Activated T-helper 2 cell treated with anti-CD3 and anti-CD28 coated beads, Interferon-gamma antibody, Interleukin-2, Interleukin-4, amounts not matched to agents 10 μg/mL and 5 μg/mL and 100 μg/mL, durations not matched to agents 14 hours and 24 hours and 36 hours (primary cell): ENCODE measurements around the gene DTX4. TPM values are rescaled to one million over a fixed set of nuclear protein-coding genes. Genes with fewer than 3 reads are reported as not detected.

Experiments used
- DNase-seq: peaks from one replicate; pipeline ENCODE4 v3.0.0; 2021; ENCODE audit warnings: low spot score
- H3K27ac Mint-ChIP-seq: one replicate; pipeline ENCODE4 v1.8.0; 2021; ENCODE audit warnings: mixed read lengths
- H3K27me3 Mint-ChIP-seq: one replicate; pipeline ENCODE4 v1.8.0; 2021; ENCODE audit warnings: low read depth, mixed read lengths
- H3K36me3 Mint-ChIP-seq: one replicate; pipeline ENCODE4 v1.8.0; 2021; ENCODE audit warnings: low read depth, mixed read lengths
- H3K4me1 Mint-ChIP-seq: one replicate; pipeline ENCODE4 v1.8.0; 2021; ENCODE audit warnings: low read depth, mixed read lengths
- H3K4me3 Mint-ChIP-seq: one replicate; pipeline ENCODE4 v1.8.0; 2021; ENCODE audit warnings: low read depth, mild to moderate bottlenecking, moderate library complexity, mixed read lengths
- H3K9me3 Mint-ChIP-seq: one replicate; pipeline ENCODE4 v1.8.0; 2021; ENCODE audit warnings: mixed read lengths
- intact Hi-C: fragments of 100-400 bp; cut with micrococcal nuclease; formaldehyde crosslinking; loops from one replicate; pipeline ENCODE4 v1.15.1; 2023
- total RNA-seq: library from RNA; stranded (reverse); gene quantifications from 2 replicates; pipeline ENCODE4 v1.2.3, GENCODE V29; 2022

The DTX4 gene
- total RNA-seq, 1 donor from 2014 or later, result 0.68 TPM

DNA sequence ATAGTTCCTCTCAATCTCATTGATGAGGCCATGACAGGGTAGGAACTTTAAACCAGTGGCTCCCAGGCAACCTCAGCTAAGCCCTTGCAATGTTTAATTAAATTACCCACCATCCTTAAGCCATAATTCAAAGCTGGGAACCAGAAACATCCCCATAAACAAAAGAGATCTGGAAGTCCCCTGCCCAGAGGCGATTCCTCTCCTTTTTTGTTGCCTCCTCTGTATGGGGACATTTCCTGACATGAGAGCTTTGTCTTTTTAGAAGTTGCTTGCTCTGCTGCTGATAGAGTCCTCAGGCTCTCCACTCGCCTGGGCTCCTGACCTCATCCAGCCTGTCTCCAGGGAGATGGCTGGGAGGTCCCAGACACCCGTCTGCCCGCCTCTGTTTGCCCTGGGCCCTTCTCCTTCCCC is 3.2 kb downstream of the DTX4 start:
- Mint-ChIP-seq H3K36me3 (no peaks in the 10 kb centered on the region), H3K4me3 (no peak overlapping the region), H3K9me3 (peaks cover 6% of the 10 kb centered on the region), H3K27me3 (peaks cover 50% of the 10 kb centered on the region), H3K27ac (no peak overlapping the region), H3K4me1 (peaks cover 11% of the 10 kb centered on the region)
- intact Hi-C loops, result no loop called here
- DNase-seq, result no peak

DNA sequence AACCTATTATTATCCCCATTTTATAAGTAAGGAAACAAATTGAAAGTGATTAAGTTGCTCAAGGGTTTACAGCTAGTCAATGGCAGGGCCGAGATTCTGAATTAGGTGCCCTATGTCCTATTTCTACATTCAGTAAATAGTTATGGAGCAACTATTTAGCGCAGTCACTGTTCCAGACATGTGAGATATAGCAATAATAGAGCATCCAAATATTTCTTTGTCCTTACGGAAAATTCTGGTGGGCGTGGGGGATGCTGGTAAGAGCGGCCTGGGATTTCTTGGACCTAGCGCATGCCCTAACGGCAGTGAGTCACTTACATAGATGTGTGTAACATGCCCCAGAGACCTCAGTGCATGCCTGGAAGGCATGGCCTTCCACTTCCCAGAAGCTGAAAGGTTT is 4.4 kb downstream of the DTX4 start:
- peaks cover 6% of the 10 kb centered on the region for H3K9me3 Mint-ChIP-seq
- H3K27me3 Mint-ChIP-seq, result peaks cover 53% of the 10 kb centered on the region
- H3K36me3 Mint-ChIP-seq, result no peaks in the 10 kb centered on the region
- intact Hi-C loops, result no loop called here
- DNase-seq, result no peak
- no peak overlapping the region for H3K27ac Mint-ChIP-seq
- no peak overlapping the region for H3K4me3 Mint-ChIP-seq
- H3K4me1 Mint-ChIP-seq, result peaks cover 11% of the 10 kb centered on the region

DNA sequence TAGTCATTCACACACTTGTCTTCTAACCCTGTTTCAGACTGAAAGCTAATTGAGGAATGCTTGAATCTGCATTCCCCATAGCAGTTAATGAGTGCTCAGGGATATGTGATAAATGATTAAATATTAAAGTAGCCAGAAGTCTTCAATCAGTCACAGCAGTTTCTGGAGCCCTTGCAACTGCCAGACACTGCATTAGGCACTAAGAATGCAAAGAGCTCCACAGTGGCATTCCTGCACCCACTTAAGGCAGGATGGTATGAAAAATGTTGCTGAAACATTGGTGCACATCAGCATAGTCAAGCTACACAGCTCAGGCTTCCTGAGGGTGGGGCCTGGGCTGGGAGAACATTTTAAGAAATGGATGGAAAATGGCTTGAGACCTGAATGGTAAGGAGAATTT is 6.5 kb downstream of the DTX4 start:
- no peak for DNase-seq
- H3K27ac Mint-ChIP-seq, result no peak overlapping the region
- no peaks in the 10 kb centered on the region for H3K36me3 Mint-ChIP-seq
- no peak overlapping the region for H3K4me3 Mint-ChIP-seq
- peaks cover 4% of the 10 kb centered on the region for H3K4me1 Mint-ChIP-seq
- intact Hi-C loops, result no loop called here
- H3K27me3 Mint-ChIP-seq, result peaks cover 45% of the 10 kb centered on the region
- H3K9me3 Mint-ChIP-seq, result peaks cover 6% of the 10 kb centered on the region

DNA sequence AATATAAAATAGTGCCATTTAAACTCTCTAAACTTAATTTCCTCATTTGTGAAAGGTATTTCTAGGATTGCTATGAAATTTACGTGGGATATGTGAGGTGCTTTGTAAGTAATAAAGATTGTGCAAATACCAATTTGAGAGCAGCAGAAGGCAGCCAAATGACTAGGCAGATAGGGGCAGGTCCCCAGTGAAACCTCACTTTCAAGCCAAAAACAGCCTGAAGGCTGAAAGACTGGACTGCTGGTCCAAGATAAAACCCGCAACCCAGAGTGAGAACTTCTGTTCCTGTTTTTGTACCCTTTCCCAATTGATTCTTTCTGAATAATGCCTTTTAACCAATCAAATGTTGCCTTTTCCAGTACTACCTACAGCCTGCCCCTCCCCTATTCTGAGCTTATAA is 7.2 kb downstream of the DTX4 start:
- H3K9me3 Mint-ChIP-seq, result peaks cover 6% of the 10 kb centered on the region
- intact Hi-C loops, result no loop called here
- DNase-seq, result no peak
- H3K4me1 Mint-ChIP-seq, result peaks cover 2% of the 10 kb centered on the region
- H3K36me3 Mint-ChIP-seq, result no peaks in the 10 kb centered on the region
- no peak overlapping the region for H3K4me3 Mint-ChIP-seq
- no peak overlapping the region for H3K27ac Mint-ChIP-seq
- H3K27me3 Mint-ChIP-seq, result peaks cover 38% of the 10 kb centered on the region

DNA sequence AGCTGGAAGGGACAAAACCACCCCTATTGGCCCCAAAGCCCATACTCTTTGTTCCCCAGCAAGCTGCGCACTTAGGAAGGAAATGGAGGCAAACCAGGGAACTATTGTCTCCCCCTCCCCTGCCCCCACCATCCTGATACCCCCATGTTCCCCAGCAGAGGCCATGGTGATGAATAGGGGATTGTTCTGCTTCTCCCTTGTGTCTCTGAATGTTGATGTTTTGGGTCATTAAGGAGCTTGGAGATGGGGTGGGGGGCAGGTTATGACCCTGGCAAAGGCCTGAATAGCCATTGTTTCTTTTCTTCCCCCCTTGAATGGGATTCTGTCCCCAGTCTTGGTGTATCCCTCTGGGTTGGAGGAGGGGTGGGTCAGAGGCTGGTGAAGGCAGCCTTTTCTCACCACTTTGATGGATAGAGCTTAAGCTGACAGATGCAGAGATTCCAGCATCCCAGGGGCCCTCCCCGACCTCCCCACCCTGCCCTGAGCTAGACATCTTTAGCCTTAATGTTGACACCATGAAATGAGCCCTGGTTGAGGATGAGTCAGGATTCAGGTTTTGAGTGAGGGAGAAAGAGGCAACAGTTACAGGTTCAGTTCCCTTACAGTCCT is 8.3 kb downstream of the DTX4 start:
- intact Hi-C loops, result no loop called here

DNA sequence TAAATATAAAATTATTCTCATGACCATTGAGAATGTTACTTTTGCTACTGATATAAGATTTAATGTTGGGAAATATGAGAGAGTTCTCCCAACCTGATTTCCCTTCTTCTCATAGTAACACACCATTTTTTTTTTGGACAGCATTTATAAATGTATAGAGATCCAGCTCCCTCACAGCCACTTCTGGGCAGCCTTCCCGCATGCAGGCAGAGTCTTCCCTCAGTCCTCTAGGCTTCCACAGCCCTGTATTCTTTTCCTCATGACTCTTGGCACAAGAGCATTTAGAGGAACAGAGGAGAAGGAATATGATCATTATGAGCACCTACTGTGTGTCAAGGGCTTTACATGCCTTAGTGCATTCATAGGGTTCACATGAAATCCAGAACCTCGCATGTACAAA is 9.0 kb downstream of the DTX4 start:
- no peaks in the 10 kb centered on the region for H3K36me3 Mint-ChIP-seq
- intact Hi-C loops, result no loop called here
- H3K27ac Mint-ChIP-seq, result no peak overlapping the region
- H3K4me3 Mint-ChIP-seq, result no peak overlapping the region
- no peaks in the 10 kb centered on the region for H3K4me1 Mint-ChIP-seq
- no peak for DNase-seq
- peaks cover 6% of the 10 kb centered on the region for H3K9me3 Mint-ChIP-seq
- H3K27me3 Mint-ChIP-seq, result peaks cover 23% of the 10 kb centered on the region

More for the DNA sequence above, 8.3 kb downstream of the DTX4 start:
- no peak for DNase-seq
- Mint-ChIP-seq H3K4me1 (no peaks in the 10 kb centered on the region), H3K27me3 (peaks cover 28% of the 10 kb centered on the region), H3K36me3 (no peaks in the 10 kb centered on the region), H3K9me3 (peaks cover 6% of the 10 kb centered on the region), H3K27ac (no peak overlapping the region), H3K4me3 (no peak overlapping the region)

DNA sequence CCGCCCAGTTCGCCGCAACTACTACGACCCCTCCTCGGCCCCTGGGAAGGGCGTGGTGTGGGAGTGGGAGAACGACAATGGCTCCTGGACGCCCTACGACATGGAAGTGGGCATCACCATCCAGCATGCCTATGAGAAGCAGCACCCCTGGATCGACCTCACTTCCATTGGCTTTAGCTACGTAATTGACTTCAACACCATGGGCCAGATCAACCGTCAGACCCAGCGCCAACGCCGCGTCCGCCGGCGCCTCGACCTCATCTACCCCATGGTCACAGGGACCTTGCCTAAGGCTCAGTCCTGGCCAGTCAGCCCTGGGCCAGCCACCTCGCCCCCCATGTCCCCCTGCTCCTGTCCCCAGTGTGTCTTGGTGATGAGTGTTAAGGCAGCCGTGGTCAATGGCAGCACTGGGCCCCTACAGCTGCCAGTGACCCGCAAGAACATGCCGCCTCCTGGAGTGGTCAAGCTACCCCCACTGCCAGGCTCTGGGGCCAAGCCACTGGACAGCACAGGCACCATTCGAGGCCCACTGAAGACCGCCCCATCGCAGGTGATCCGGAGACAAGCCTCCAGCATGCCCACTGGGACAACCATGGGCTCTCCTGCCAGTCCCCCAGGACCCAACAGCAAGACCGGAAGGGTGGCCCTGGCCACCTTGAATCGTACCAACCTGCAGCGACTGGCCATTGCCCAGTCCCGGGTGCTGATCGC is 10.0 kb downstream of the DTX4 start:
- Mint-ChIP-seq H3K27ac (no peak overlapping the region), H3K9me3 (peaks cover 6% of the 10 kb centered on the region), H3K4me3 (no peak overlapping the region), H3K4me1 (peaks cover 2% of the 10 kb centered on the region), H3K36me3 (no peaks in the 10 kb centered on the region), H3K27me3 (peaks cover 18% of the 10 kb centered on the region)
- DNase-seq, result no peak
- intact Hi-C loops, result no loop called here

DNA sequence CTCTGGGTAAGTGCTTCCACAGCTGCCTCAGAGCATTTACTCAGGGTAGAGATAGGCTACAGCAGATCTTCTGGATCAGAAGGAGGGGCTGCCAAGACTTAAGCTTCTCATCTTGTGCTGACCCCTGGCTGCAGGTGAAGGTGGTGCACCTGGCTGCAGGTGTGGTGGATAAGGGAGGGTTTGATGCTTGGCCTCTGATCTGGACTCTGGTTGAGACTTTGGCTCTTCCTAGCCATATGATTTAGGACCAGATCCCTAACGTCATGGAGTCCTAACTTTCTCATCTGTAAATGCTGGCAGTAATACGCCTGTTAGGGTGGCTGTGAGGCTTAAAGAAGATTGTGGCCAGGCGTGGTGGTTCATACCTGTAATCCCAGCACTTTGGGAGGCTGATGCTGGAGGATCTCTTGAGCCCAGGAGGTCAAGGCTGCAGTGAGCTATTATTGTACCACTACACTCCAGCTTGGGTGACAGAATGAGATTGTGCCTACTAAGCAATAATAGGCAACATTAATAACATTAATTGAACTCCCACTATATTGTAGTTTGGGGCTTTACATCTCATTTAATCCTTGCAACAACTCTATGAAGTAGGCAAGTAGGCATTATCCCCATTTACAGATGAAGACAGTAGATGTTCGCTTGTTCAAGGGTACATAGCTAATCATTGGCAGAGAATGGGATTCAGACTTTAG is 10.7 kb downstream of the DTX4 start:
- Mint-ChIP-seq H3K4me1 (peaks cover 2% of the 10 kb centered on the region), H3K36me3 (no peaks in the 10 kb centered on the region), H3K27ac (no peak overlapping the region), H3K27me3 (peaks cover 12% of the 10 kb centered on the region), H3K4me3 (no peak overlapping the region), H3K9me3 (peaks cover 6% of the 10 kb centered on the region)
- no peak for DNase-seq
- intact Hi-C loops, result no loop called here

DNA sequence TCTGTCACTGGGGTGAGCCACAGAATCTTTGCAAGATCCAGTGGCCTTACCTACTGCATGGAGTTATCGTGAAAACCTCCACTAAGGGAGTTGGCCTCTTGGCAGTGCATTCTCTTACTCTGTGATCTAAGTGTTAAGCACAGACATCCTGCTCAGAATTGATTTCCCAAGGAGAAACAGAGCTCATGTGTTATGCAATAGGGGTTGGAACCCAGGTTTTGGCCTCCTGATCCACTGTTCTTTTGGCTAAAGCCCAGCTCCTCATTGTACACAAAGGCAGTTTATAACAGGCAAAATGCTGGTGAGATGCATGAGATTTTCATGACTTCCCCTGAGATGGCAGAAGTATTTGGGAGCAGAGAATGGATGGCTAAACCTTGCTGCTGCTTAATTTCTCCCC is 11.8 kb downstream of the DTX4 start:
- Mint-ChIP-seq H3K9me3 (peaks cover 6% of the 10 kb centered on the region), H3K27me3 (peaks cover 10% of the 10 kb centered on the region), H3K36me3 (no peaks in the 10 kb centered on the region), H3K4me1 (peaks cover 2% of the 10 kb centered on the region), H3K4me3 (no peak overlapping the region), H3K27ac (no peak overlapping the region)
- DNase-seq, result no peak
- intact Hi-C loops, result no loop called here

DNA sequence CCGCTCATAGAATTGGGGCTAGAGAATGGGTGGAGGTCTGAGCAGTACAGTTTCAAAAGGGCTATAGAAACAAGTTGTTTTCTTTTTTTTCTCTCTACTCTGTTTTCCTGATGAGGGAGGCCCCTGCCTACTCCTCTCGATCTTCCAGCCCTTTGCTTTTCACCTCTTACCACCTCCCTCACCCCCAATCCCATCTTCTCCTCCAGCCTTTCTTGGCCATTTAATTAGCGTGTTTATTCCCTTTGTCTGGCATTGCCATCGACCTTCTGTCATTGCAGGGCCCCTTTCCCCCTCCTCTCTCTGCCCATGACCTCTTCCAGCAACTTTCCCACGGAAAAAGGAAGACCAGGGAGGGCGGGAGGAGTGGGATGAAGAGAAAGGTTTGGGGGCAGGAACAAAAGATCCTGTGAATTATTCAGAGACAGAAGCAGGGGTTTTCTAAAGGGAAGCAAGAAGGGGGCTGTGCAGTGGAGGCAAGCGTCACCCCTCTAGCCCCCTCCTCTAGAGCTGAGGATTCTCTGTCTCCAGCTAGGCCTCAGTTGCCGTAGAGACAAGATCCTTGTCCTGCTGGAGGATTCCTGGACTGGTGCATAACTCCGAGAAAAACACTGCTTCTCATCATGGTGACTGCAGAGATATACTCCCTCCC is 12.9 kb downstream of the DTX4 start:
- Mint-ChIP-seq H3K27me3 (peaks cover 8% of the 10 kb centered on the region), H3K4me3 (no peak overlapping the region), H3K27ac (no peak overlapping the region), H3K9me3 (peaks cover 1% of the 10 kb centered on the region), H3K4me1 (peaks cover 2% of the 10 kb centered on the region), H3K36me3 (no peaks in the 10 kb centered on the region)
- intact Hi-C loops, result no loop called here
- DNase-seq, result no peak

DNA sequence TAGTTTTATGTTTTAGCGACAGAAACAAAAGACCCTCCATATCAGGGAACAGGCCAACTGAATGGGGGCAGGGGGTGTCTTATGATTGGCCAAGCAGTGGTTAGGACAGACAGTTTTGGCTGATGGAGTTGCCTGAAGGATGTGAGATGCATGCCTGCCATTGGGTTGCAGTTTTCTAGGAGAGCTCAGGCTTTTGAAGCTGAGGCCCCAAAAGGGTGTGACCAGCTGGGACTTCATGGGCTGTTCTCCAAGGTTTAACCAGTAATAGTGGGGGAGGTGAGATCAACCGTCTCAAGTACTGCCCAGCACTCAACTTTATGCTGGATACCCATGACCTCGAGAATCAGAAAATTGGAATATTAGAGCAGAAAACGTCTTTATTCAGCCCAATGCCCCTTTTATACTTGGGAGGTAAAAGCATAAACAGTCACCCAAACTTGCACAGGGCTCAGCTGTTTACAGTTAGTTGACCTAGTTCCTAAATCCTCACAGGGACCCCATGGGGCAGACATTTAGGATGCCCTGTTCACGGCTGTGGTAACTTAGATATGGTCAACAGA is 13.5 kb downstream of the DTX4 start:
- intact Hi-C loops, result no loop called here
- Mint-ChIP-seq H3K27ac (no peak overlapping the region), H3K4me3 (no peak overlapping the region), H3K4me1 (peaks cover 2% of the 10 kb centered on the region), H3K27me3 (peaks cover 8% of the 10 kb centered on the region), H3K9me3 (no peaks in the 10 kb centered on the region), H3K36me3 (no peaks in the 10 kb centered on the region)
- no peak for DNase-seq

DNA sequence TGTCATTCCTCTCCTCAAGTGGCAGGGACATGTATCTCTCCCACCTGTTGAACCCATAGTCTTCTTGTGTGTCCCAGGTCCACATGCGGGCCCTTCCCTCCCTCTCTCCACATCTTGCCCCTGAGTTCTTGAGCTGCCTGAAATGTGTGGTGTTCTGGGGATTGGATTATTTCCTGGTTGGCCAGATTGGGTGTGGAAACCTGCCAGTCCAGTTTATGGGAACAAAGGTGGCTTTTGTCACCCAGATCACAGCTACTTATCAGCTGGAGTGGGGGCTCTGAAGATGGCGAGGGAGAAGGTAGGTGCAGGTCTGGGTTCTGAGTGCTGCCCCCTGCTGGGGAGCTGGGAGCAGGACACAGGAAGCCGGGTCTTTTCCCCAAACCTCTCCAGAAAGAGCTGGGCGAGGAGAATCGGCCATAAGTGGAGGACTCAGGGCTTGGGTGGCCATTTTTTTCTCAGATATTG is 14.2 kb downstream of the DTX4 start:
- H3K27ac Mint-ChIP-seq, result no peak overlapping the region
- peaks cover 9% of the 10 kb centered on the region for H3K27me3 Mint-ChIP-seq
- no peaks in the 10 kb centered on the region for H3K36me3 Mint-ChIP-seq
- no peak overlapping the region for H3K4me3 Mint-ChIP-seq
- intact Hi-C loops, result loop anchor here (1.0 kb wide), 1 partner anchor 15 kb away; no protein-coding TSS in a partner anchor
- peaks cover 2% of the 10 kb centered on the region for H3K4me1 Mint-ChIP-seq
- H3K9me3 Mint-ChIP-seq, result no peaks in the 10 kb centered on the region
- peak; percentile 32 for DNase-seq
